TTC549 (cell line): Measurements from ENCODE around the gene ZDHHC13.
"Not testable (repeated sequence)": the region's sequence is repeated elsewhere in the genome, so short reads cannot be mapped to it uniquely, and the experiment has no call there.

Experiments
- FAIRE-seq: peaks from 2 replicates; lab custom pipeline; 2012; peaks lifted over from hg19 to GRCh38; lab: Jason Lieb, UNC

Gene ZDHHC13

GRCh38 chr11:19101796-19102520 is 15.0 kb upstream of the ZDHHC13 start:
- FAIRE-seq, result no peak

GRCh38 chr11:19102521-19102900 is 14.5 kb upstream of the ZDHHC13 start:
- no peak for FAIRE-seq

DNA sequence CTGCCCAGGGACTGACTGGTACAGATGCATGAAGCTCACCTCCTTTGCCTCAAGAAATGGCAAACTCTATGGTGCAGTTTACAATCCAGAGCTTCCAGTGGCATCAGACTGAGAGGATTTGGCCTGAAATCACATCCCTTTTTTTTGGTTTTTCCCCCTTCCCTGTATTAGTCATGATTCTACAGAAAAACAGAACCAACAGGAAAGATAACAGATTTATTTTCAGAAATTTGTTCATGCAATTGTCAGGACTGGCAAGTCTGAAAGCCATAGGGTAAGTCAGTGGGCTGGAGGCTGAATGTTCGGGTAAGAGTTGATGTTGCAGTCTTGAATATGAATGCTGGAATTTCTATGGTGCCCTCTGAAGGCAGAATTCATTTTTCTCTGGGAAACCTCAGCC is 12.0 kb upstream of the ZDHHC13 start:
- no peak for FAIRE-seq

DNA sequence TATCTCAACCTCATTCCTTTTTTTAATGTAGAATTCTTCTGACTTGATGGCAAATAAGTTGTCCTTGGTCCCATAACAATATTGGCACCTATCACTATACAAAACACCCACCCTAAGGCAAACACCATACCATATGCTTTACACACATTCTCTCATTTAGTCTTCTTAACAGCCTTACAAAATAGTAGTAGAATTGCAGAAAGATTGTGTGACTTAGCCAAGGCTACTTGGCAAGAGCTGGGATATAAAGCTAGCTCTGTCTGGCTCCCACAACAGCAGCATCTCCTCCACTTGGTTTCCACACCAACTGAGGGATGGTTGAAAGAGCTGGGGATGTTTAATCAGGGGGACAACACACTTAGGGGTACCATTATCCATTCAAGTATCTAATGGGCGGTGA is 9.8 kb upstream of the ZDHHC13 start:
- FAIRE-seq, result no peak

- FAIRE-seq, result no peak
These were observed 6.7 kb upstream of the ZDHHC13 start for GRCh38 chr11:19110295-19110694.

DNA sequence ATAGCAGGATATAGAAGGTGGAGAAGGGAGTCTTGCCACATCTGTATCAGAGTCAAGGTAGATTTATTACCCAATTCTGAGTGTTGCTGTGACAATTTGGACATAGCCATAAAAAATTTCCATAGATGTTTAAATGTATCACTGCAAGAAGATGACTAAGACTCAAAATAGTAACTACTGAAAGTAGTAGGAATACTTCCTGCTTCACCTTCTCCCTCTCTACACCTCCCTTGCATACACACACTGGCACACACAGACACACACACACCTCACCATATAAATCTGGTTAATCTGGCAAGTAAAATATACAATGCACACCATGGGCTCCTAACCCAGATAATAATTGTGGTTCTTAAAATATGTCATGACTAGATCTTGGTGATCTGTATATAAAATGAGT is 5.2 kb upstream of the ZDHHC13 start:
- FAIRE-seq, result no peak

DNA sequence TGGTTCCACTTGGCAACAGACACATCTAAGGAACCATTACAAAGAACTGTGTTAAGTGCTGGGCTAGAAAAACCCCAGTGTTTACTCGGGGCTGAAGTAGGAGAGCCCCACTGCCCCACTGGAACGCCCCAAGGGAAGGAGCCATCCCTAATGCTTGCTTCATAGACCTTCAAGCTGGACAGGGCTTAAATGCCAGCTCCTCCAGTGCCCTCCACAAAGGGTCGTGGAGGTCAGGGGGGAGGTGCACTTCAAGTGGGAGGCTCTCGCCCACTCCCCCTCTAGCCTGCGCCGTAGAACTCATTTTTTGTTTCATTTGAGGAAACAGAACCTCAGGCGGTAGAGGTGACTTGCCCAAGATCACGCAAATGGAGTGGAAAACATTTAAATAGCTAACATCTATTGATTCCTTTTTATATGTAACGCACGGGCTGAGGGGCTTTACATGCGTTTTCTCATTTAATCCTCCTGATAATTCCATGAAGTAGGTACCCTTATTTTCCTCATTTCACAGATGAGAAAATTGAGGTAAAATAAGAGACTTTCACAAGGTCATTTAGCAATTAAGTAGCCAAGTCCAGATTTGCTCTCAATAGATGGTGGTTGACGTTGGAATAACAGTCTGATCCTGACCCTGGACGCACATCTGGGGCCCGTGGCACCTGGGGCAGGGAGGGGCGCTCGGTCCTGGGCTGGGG is 545 bp upstream of the ZDHHC13 start:
- FAIRE-seq, result no peak

DNA sequence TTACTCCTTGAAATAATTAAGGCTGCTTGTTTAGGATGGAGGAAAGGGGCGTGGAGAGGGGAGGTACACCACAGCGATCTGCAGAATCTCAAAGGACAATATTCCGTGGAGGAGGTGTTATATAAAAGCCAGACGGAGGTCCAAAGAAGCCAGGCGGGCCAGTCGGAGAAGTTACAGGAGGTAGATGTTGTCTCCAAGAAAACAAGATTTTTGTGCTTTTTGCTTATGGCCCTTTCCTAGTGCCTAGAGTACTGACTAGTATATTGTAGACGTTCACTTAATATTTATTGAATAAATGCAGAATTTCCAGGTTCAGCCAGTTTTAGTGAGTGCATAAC is 761 bp downstream of the ZDHHC13 start:
- FAIRE-seq, result no peak

DNA sequence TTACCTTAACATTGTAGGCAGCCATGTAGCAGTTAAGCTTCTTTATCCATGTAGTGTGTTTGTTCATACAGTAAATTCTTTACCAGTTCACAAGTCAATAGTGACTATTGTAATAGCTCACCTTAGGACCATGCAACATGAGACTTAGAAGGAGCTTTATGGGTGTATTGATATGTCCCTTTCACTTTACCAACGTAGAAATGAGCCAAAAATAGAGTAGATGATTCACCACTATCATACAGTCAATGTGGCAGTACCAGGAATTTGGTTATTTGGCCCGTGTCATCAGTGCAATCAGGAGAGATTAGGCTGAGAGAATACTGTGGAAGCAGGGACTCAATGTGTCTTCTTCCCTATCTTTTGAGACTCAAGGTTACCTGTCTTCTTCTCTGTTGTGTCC is 4.7 kb downstream of the ZDHHC13 start:
- no peak for FAIRE-seq

- FAIRE-seq, result no peak
These were observed 6.1 kb downstream of the ZDHHC13 start for GRCh38 chr11:19122960-19123615.

- FAIRE-seq, result not testable (repeated sequence)
These were observed 9.8 kb downstream of the ZDHHC13 start for GRCh38 chr11:19126562-19127325.

- FAIRE-seq, result no peak
These were observed 17.0 kb downstream of the ZDHHC13 start for GRCh38 chr11:19134004-19134403.

DNA sequence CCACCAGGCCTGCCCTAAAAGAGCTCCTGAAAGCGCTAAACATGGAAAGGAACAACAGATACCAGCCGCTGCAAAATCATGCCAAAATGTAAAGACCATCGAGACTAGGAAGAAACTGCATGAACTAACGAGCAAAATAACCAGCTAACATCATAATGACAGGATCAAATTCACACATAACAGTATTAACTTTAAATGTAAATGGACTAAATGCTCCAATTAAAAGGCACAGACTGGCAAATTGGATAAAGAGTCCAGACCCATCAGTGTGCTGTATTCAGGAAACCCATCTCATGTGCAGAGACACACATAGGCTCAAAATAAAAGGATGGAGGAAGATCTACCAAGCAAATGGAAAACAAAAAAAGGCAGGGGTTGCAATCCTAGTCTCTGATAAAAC is 19.9 kb downstream of the ZDHHC13 start:
- FAIRE-seq, result not testable (repeated sequence)

DNA sequence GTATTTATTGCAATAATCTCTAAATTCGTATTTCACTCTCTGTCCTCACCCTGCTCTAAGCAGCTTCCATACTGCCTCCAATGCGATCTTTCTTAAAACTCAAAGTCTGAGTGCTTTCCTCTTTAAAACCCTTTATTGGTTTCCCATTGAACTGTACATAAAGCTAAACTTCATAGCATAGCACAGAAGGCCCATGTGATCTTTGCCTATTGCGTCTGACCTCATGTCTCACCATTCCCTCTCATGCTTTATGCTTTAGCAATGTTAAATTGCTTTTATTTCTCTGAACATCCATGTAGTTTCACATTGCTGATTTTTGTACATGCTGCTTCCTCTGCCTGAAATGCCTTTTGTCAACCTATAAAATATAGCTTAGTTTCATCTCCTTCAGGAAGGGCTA is 28.4 kb downstream of the ZDHHC13 start:
- FAIRE-seq, result no peak

DNA sequence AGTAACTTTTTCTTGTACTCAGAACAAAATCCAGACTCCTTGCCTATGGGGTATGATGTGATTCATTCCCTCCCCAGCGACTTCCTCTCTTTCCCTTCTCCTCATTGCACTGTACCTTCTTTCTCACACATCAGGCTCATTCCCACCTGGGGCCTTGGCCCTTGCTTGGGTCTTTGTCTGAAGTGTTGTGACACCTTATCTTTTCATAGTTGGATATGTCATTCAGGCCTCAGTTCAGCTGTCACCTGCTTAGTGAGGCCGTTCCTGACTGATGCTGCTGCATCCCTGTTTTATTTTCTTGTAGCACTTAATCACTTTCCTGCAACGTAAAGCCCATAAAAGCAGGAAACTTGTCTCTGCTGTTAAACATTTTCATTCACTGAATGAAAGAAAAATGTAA is 39.9 kb downstream of the ZDHHC13 start:
- no peak for FAIRE-seq

- no peak for FAIRE-seq
These were observed 43.9 kb downstream of the ZDHHC13 start for GRCh38 chr11:19160847-19161246.

GRCh38 chr11:19161651-19162050 is 44.7 kb downstream of the ZDHHC13 start:
- no peak for FAIRE-seq

DNA sequence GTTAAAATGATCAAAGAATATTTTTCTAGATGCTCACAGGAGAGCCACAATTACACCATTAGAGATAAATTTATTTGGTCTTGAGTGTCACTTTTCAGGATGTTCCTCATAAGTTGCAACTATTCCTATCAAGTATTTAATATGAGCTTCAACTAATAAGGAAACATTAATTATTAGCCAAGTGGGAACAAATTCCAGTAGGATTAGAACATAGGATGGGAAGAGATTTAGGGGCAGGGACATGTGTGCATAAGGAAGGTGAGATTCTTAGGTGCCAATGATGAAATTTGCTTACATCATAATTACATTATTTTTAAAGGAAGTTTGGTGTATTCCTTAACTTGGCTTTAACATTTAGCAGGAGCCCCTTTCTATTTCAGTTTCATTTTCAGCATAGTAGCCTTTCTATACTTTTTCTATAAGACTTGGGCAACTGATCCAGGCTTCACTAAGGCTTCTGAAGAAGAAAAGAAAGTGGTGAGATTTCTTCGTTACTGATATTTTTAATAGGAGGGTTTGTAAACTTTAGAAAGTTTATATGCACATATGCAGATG is 46.1 kb downstream of the ZDHHC13 start:
- FAIRE-seq, result no peak

GRCh38 chr11:19163617-19164016 is 46.6 kb downstream of the ZDHHC13 start:
- FAIRE-seq, result no peak

GRCh38 chr11:19164230-19164855 is 47.4 kb downstream of the ZDHHC13 start:
- FAIRE-seq, result no peak

GRCh38 chr11:19164881-19165280 is 47.9 kb downstream of the ZDHHC13 start:
- no peak for FAIRE-seq

DNA sequence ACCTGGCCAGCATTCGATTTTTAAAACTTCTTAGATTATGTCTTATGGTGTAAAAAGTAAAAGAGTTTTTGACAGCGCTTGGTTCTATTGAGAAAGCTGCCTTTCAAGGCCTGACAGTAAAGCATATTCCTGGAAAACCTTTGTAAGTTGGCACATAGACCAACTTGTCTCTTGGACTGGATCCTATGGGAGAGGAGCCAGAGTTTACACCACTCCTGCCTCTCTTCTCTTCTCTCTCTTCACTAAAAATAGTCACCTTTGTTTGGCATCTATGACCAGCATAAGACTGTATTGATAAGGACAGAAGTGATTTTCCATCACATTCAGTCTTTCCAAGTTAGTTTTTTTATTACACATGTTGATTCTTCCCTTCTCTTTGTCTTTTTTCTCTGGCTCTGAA is 51.1 kb downstream of the ZDHHC13 start:
- FAIRE-seq, result no peak
